Tibial nerve (tissue), 4 donors: ENCODE results near the gene DMD.

Source experiments
- CTCF ChIP-seq, 5 experiments: fragments of 200-600 bp in 3 of 5; fragments of 450-650 bp in 2 of 5; sonication (generic) in 3 of 5; IDR thresholded peaks; one replicate each; pipeline ENCODE4 v1.5.1; 2016 to 2019; ENCODE audit warnings: antibody characterized with exemption in 5 of 5, mild to moderate bottlenecking in 3 of 5, moderate library complexity in 2 of 5
- EP300 ChIP-seq, 2 donors: sonication (generic); formaldehyde crosslinking; IDR thresholded peaks; one replicate each; pipeline ENCODE4 v1.6.1; 2017; ENCODE audit warnings: antibody characterized with exemption in 2 of 2, mild to moderate bottlenecking in 1 of 2
- POLR2A ChIP-seq, 2 donors: fragments of 450-650 bp; IDR thresholded peaks; one replicate each; pipeline ENCODE4 v1.6.1; 2017; ENCODE audit warnings: antibody characterized with exemption in 2 of 2, mild to moderate bottlenecking in 2 of 2, moderate library complexity in 2 of 2

- TF ChIP-seq POLR2A (IDR thresholded peaks at IDR 0.05) (no peak), CTCF (IDR thresholded peaks at IDR 0.05) (no peak), EP300 (IDR thresholded peaks at IDR 0.05) (no peak)
These were observed 755.6 kb downstream of the DMD start for GRCh38 chrX:32455704-32456103.
